RWPE2 (cell line): ENCODE results near the gene SLC23A1.

Source experiments
- ATAC-seq: fragments of 200-7000 bp; cut with Tn5 transposase; 3 replicates; pipeline ENCODE4 v1.9.1; 2021; ENCODE audit warnings: low read depth
- DNase-seq: peaks from one replicate; pipeline ENCODE4 v3.0.0-alpha.2; 2020; ENCODE audit warnings: low spot score
- H3K27ac ChIP-seq: fragments of 450-650 bp; 2 replicates; pipeline ENCODE4 v1.5.1; 2017; ENCODE audit warnings: mild to moderate bottlenecking; ENCODE audit not compliant: poor library complexity, severe bottlenecking
- H3K27me3 ChIP-seq: fragments of 250-450 bp; sonication (Bioruptor Pico); 2 replicates; pipeline ENCODE4 v1.5.1; 2021; ENCODE audit warnings: mild to moderate bottlenecking, moderate library complexity; ENCODE audit not compliant: insufficient read depth, poor library complexity, severe bottlenecking
- H3K36me3 ChIP-seq: fragments of 250-450 bp; sonication (Bioruptor Pico); 2 replicates; pipeline ENCODE4 v1.5.1; 2020; ENCODE audit warnings: low read depth, mild to moderate bottlenecking, moderate library complexity
- H3K4me1 ChIP-seq: fragments of 250-450 bp; sonication (Bioruptor Pico); 2 replicates; pipeline ENCODE4 v1.5.1; 2021; ENCODE audit warnings: mild to moderate bottlenecking, moderate library complexity; ENCODE audit not compliant: insufficient read depth, poor library complexity, severe bottlenecking
- H3K4me3 ChIP-seq: fragments of 250-450 bp; sonication (Bioruptor Pico); 2 replicates; pipeline ENCODE4 v1.5.1; 2021; ENCODE audit warnings: mild to moderate bottlenecking, moderate library complexity; ENCODE audit not compliant: severe bottlenecking
- H3K9me3 ChIP-seq: fragments of 250-450 bp; sonication (Bioruptor Pico); 2 replicates; pipeline ENCODE4 v1.5.1; 2021; ENCODE audit warnings: mild to moderate bottlenecking, moderate library complexity; ENCODE audit not compliant: severe bottlenecking
- TF ChIP-seq, protein P1 (sequence below): fragments of 450-650 bp; IDR thresholded peaks from one replicate; pipeline ENCODE4 v1.5.1; 2017; ENCODE audit warnings: mild to moderate bottlenecking, moderate library complexity; ENCODE audit not compliant: poor library complexity, severe bottlenecking

The SLC23A1 gene

DNA sequence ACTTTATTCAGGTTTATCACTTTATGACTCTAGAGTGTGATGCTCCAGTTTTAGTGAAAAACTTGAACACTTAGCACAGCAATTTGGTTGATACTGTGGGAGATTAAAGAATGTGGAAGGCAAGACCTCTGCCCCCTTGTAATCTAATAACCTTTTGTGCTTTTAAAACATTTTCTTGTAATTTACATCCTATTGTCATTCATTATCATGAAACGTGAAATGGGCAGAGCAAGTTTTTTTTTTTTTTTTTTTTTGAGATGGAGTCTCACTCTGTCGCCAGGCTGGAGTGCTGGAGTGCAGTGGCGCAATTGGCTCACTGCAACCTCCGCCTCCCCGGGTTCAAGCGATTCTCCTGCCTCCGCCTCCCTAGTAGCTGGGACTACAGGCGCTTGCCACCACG lies 39.6 kb downstream of the SLC23A1 start:
- DNase-seq (no peak), ATAC-seq (no peak)
- Histone ChIP-seq H3K9me3 (no peaks in the 10 kb centered on the region), H3K4me3 (peak overlapping the region; percentile 82), H3K4me1 (peaks cover 3% of the 10 kb centered on the region), H3K27ac (no peak overlapping the region), H3K36me3 (peaks cover 26% of the 10 kb centered on the region), H3K27me3 (no peaks in the 10 kb centered on the region)
- TF ChIP-seq, protein P1, sequence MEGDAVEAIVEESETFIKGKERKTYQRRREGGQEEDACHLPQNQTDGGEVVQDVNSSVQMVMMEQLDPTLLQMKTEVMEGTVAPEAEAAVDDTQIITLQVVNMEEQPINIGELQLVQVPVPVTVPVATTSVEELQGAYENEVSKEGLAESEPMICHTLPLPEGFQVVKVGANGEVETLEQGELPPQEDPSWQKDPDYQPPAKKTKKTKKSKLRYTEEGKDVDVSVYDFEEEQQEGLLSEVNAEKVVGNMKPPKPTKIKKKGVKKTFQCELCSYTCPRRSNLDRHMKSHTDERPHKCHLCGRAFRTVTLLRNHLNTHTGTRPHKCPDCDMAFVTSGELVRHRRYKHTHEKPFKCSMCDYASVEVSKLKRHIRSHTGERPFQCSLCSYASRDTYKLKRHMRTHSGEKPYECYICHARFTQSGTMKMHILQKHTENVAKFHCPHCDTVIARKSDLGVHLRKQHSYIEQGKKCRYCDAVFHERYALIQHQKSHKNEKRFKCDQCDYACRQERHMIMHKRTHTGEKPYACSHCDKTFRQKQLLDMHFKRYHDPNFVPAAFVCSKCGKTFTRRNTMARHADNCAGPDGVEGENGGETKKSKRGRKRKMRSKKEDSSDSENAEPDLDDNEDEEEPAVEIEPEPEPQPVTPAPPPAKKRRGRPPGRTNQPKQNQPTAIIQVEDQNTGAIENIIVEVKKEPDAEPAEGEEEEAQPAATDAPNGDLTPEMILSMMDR = no peak

DNA sequence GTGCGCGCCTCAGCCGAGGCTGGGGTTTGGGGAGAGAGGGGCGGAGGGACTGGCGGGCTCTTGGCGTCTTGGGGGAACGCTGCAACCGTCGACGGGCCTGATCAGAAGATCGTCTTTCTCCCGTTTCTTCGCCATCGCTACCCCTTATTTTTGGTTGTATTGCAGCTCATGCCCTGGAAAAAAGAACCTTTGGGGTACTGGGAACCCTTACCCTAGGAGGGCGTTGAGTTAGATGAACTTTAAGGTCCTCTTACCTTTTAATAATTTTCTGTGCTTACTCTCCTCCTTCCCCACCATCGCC lies 40.7 kb downstream of the SLC23A1 start:
- Histone ChIP-seq H3K9me3 (no peaks in the 10 kb centered on the region), H3K36me3 (peaks cover 22% of the 10 kb centered on the region), H3K27me3 (no peaks in the 10 kb centered on the region), H3K4me3 (peak overlapping the region; percentile 82), H3K4me1 (peaks cover 3% of the 10 kb centered on the region), H3K27ac (peak overlapping the region; percentile 81)
- TF ChIP-seq, protein P1 = no peak
- DNase-seq = no peak
- no peak; the same call in 2 of the 3 replicates for ATAC-seq

DNA sequence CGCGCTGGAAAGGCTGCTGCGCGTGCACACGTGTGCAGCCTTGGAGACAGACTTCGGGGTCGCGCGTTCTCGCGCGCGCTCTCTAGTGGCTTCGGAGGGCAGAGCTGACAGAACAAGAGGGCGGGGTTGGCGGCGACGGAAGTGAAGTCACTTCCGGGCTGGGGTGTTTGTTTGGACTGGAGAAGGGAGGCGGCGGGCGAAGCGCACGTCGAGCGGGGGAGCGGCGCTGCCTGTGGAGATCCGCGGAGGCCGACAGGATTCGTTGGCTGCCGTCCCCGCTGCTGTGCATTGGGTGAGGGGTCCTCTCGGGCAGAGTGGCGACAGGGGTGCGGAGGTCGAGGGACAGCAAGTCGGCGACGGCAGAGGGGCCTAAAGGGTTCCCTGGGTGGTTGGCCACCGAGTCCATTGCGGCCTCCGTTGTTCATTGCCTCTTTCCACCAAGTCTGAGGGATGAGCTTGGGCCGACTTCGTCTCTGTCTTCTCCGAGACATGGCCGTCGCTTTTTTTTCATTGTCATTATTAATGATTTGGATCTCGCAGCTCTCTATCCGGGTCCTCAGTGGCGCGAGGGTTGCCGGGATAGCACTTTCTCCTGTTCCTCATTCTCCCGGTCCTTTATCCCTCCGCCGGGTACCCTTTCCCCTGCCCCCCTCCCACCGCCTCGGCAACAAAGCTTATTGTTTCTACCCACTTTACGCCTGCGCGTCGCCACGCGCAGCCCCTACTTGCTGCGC lies 41.2 kb downstream of the SLC23A1 start, which contains the start of gene PAIP2:
Gene PAIP2 (plus strand): TSS at position 166 of the 734 bp plus-strand sequence. CDS start 21,931 bp downstream, outside the sequence.
- TF ChIP-seq, protein P1 = peak; percentile 98
- Histone ChIP-seq H3K36me3 (peaks cover 21% of the 10 kb centered on the region), H3K4me1 (peaks cover 3% of the 10 kb centered on the region), H3K9me3 (no peaks in the 10 kb centered on the region), H3K4me3 (peak within 1 kb of the TSS; percentile 82), H3K27me3 (no peaks in the 10 kb centered on the region), H3K27ac (peak within 1 kb of the TSS; percentile 81)
- peak; percentile 99 for DNase-seq
- peak; percentile 80 for ATAC-seq

DNA sequence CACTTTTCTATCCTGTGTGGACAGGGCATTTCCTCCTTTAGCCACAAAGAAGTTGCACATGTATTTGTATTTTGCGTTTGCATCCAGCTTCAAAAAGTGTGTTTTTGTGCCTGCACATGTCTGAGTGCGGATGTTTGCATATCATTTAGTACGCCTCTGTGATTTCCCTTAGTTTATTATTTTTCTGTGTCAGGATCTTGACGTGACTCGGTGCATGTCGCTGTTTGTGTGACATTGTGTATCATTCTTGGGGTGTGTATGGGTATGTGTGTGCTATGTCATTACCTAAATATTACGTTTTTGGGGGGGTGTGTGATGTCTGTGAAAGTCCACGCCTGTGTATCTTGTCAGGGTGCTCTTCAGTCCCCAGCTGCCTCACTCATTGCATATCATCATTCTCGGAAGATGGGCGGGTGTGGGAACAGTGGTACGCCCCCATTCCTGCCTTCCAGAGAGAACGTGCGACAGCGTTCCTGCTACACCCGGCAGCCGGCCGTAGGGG lies 41.9 kb downstream of the SLC23A1 start:
- H3K27me3 ChIP-seq = no peaks in the 10 kb centered on the region
- peak overlapping the region; percentile 82 for H3K4me3 ChIP-seq
- H3K27ac ChIP-seq = peak overlapping the region; percentile 81
- ATAC-seq = no peak
- TF ChIP-seq, protein P1 = no peak
- no peaks in the 10 kb centered on the region for H3K9me3 ChIP-seq
- H3K36me3 ChIP-seq = peaks cover 21% of the 10 kb centered on the region
- no peak for DNase-seq
- peaks cover 3% of the 10 kb centered on the region for H3K4me1 ChIP-seq

DNA sequence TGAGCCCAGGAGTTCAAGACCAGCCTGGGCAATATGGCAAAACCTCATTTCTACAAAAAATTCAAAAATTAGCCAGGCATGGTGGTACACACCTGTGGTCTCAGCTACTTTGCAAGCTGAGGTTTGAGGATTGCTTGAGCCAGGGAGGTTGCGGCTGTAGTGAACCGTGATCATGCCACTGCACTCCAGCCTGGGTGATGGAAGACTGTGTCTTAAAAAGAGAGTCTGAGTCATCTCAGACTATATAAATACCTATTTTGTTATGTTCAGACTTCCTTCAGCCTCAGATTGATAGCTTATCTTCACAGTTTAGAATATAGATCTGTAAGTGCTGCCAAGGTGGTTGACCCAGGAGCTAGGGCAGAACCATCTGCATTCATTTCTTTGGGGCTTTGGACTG lies 43.0 kb downstream of the SLC23A1 start:
- H3K36me3 ChIP-seq = peaks cover 14% of the 10 kb centered on the region
- no peak overlapping the region for H3K27ac ChIP-seq
- no peak overlapping the region for H3K4me3 ChIP-seq
- TF ChIP-seq, protein P1 = no peak
- peaks cover 3% of the 10 kb centered on the region for H3K4me1 ChIP-seq
- ATAC-seq (no peak), DNase-seq (no peak)
- H3K27me3 ChIP-seq = no peaks in the 10 kb centered on the region
- no peaks in the 10 kb centered on the region for H3K9me3 ChIP-seq
